HG02588 (cell line): Measurements from ENCODE around the gene IER5.

Experiments
- ATAC-seq: cut with Tn5 transposase; IDR thresholded peaks from one replicate; pipeline ENCODE4 v1.9.1; 2021; ENCODE audit warnings: mild to moderate bottlenecking, moderate library complexity; ENCODE audit not compliant: unreplicated experiment

Gene IER5

DNA sequence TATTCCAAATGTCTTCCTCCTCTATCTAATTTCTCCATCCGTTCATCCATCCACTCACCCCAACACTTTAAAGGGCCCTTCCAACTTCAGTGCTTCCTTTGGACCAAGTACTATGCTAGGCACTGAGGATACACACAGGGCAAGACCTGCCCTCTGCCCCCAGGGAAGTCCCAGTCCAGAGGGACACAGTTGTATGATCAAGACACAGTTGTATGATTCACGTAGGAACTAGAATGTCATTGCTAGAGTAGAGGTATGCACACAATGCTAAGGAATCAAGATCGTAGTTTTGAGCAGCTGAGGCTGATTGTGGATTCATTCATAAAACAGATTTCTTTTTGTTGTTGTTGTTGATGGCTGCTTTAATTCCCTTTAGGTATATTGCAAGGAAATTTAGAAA is 11.6 kb upstream of the IER5 start:
- no peak for ATAC-seq

DNA sequence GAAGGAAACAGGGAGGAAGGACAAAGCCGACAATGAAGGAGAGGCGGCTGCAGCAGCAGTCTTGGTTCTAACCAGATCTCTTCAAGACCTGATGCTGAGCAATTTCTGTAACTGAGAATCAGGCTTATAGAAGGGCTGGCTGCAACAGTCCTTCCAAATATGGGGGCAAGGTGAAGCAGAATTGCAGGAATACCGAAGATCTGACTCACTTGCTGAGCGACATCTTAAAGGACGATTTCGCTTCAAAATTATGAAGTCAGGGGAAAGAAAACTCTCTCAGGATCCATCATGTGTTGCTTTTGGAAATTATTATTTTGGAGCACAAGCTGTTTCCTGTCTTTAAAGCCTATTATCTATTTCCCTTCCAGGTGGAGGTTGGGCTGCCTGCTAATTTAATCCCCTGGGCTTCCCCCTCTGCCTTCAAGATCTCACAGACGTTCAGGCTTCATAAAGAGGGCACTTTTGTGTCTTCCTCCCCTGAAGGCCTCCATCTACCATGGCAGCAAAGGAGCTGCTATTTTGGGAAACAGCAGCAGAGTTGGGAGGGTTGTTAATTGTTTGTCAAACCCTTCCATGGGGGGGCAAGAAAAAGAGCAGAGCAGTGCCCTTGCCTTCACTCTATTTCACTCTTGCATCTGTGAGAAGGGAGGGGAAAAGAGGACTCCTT is 10.8 kb upstream of the IER5 start:
- no peak for ATAC-seq

GRCh38 chr1:181079382-181079781 is 9.1 kb upstream of the IER5 start:
- ATAC-seq: no peak

DNA sequence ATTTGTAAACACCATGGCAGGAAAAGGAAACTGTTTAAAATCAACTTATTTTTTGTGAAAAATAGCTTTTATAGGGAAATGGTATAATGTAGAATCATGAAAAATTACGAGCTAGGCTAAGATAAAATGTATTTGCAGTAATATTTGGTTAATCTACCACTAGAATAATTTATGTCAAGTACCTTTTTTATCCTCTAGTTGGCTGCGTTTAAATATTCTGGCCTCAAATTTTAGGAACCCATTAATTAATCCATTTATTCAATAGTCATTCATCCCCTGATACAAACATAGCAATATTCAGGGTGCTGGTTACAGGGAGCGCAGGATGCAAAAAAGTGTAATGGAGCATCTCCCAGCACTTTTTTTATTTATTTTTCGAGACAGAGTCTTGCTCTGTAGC is 8.6 kb upstream of the IER5 start:
- no peak for ATAC-seq

DNA sequence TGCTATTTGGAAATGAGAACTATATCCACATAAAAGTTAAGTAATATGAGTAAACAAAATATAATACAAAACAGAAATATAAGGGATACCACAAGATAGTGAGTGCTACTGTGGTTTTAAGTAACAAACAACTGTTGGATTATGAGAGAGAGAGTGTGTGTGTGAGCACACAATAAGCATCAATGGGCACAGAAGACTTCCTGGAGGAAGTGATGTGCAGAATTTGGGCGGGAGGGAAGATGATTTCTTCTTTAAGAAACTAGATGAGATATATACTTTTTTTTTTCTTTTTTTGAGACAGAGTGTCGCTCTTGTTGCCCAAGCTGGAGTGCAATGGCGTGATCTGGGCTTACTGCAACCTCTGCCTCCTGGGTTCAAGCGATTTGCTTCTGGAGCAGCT is 7.9 kb upstream of the IER5 start:
- ATAC-seq: no peak

DNA sequence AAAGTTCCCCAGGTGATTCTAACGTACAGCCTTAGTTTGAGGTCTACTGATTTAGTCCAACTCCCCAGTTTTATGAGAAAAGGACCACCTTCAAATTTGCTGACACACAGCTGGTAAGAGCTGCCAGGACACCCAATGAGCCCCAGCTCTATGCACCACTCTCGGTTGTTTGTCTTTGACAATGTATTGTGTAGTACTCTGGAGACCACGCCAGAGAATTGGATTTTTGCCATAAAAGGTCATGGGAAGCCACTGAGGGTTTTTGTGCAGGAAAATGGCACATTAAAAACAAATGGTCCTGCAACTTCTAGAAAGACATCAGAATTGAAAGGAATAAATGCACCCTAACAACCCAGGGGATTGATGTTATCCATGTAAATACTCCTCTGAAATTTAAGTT is 7.1 kb upstream of the IER5 start:
- no peak for ATAC-seq

DNA sequence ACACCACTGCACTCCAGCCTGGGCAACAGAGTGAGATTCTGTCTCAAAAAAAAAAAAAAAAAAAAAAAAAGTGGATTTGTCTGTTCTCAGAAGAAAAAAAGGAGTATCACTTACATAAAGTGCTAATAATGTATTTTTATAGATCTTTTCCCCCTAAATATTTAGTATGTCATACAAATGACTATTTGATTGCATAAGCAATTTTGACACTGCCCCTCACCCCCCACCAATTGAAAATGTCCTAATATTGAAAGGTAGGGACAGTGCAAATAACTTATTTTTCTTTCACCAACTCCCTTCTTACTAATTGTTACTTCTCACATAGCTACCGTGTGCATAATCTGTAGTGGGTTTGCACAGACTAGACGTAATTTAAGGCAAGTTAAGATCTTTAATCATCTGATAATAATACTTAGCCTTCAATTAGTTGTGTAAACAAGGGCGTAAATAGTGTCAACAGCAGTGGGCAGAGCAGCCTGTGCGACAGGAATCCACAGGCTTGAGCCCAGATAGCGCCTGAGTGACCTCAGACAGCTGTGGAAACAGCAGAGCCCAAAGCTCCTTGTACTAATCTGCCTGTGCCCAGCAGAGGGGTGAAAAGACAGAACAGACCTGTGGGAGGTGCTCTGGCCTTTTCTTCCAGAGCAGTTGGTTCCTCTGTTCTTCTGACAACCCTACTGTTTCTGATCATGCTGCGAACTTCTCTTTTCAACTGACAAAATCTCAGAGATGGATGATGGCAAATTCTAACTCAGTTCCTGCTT is 4.5 kb upstream of the IER5 start:
- ATAC-seq: peak; percentile 25

DNA sequence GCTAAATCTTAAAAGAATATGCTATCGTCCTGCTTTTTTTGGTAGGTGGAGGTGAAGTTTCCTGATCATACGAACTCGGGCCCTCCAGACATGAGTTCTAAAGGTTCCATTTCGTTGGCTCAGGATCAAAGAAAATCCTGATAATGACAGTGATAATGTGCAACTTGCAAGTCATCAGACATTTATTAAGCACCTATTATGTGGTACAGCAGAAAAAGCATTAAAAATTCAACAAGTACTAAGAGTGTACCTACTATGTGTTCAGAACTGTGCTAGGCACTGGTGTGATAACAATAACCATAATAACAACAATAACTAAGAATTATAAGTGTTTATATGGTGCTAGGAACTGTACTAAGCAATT is 3.9 kb upstream of the IER5 start:
- ATAC-seq: no peak

DNA sequence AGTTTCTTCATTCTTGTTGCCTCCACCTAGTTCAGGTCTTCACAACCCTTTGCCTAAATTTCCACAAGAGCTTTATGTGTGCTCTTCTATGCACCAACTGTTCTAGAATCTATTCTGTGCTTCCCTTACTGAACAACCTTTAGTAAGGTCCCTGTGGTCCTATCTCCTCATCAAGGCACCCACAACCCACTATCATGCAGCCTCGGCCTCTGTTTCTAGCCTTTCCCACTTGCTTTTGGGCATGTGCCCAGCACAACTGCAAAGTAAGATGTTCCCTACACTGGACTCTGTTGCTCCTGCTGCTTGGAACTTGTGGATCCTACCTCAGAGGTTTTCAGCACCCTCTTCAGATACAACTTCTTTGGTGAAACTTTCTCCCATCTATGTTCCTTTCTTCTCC is 2.4 kb upstream of the IER5 start:
- ATAC-seq: no peak

DNA sequence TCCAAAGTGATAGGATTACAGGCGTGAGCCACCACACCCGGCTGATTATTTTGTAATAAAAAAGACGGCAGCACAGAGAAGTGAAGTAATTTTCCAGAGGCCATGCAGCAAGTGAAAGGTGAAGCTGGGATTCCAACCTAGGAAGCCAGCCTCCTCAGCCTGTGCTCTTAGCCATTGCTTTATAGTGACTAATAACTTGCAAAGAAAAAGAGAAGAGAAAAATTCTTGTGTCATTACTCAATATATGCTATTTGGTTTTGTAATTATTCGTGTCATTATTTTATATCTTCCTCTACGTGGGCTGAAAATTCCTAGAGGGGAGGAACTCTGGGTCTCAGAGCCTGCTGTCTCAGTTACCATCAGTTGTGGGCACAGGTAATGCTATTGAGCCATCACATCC is 1.6 kb upstream of the IER5 start:
- no peak for ATAC-seq

GRCh38 chr1:181087400-181087901 is 1.0 kb upstream of the IER5 start:
- ATAC-seq: no peak

GRCh38 chr1:181089017-181089675 is 646 bp downstream of the IER5 start:
- ATAC-seq: peak; percentile 7

DNA sequence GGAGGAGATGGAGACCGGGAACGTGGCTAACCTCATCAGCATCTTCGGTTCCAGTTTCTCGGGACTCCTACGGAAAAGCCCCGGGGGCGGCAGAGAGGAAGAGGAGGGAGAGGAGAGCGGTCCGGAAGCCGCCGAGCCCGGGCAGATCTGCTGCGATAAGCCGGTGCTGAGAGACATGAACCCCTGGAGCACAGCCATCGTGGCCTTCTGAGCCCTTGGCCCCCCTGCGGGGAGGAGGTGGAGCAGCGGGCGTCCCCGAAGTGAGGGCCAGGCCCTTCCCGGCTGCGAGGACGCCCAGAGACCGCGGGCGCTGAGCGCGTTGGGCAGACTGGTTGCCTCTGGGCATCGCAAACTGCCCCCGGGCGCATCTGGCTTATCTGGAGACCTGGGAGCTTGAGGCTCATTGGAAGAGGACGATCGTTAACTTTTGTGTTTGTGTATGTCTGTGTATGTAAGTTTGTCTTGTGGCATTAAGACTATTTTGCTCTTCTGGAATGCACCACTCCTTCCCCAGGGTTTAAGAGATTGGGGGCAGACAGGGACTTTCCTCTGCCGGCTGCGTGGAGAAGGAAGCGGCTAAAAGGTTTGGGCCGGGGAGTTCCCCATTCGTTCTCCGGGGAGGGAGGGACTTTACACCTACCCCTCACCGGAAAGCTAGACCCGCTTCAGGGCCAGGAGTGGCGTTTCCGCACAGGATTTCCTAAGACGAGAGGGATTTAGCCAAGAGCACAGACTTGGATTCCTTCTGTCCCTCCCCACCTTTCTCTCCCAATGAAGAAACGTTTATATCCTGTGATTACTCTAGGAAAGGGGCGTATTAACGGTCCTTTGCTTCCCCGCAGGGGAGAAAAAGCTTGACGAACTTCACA is 1.4 kb downstream of the IER5 start:
- ATAC-seq: peak; percentile 29

- ATAC-seq: no peak
These were observed 2.2 kb downstream of the IER5 start for GRCh38 chr1:181090641-181091126.

DNA sequence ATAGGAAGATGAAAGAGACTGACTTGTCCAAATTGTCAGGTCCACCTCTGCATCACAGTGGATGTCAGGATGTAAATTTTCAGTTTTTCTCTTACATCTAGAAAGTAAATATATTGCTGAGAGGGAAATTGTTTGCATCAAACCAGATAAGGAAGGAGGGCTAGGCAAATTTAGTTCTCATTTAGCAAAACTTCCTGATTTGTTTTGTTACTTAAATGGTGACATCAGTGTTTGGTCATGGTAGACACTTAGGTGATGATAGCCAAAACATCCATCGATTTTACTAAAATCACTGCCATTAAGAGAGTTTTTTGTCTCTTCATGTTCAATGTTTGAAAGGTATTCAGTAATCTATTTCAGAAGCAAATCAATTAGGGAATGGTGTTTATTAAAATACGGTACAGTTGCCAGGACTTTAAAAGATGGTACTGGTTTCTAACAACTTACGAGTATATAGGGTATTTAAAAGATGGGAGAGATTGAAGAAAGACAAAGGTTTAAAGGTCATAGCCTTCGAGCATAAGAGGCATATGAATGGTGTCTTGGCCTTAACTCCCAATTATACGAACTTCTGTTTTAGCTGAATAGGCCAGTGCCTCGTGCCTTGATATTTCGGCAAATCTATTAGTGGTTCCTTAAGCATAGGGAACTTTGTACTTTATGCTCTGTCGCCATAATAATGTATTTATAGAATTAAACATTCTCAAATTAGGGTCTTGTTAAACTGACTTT is 3.0 kb downstream of the IER5 start:
- no peak for ATAC-seq

DNA sequence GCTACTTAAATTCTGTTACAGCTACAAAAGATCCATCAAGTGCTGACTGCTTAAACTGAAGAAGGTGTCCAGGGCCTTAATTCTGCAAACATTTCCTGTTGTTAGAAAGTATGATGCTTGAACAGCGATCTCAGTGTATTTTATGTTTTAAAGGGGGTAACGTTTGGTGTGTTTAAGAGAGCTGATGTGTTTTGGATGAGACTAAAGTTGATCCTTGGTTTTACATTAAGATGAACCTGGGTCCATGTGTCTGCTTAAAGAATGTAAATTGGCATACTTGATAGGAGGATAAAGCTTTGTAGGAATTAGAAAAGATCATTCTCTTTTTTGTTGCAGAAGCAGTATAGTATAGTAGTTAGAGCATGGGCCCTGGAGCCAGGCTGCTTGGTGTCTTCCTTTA is 3.6 kb downstream of the IER5 start:
- ATAC-seq: no peak

DNA sequence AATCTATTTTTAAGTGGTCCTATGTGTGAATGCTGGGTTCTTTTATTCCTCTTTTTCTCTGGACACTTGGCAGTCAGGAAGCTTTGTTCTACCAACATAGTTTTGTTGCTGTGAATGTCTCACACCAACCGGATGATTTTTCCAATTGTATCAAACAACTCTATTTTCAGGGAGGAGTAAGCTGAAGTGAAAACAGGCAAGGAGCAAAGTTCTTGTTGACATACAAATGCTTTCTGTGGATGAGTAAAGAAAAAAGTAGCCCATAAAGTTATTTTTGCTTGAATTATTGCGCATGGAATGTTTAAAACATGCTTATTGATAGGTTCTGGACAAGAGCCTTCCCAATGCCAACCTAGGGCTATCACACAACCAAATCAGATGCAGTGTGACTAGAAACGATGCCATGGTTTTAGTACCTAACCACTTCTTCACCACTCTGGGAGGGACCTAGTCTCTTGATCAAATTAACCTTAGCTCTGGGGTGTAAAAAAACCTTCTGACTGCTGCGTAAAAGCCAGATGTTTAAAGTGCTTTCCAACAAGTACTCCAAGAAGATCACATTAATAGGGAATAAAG is 4.5 kb downstream of the IER5 start:
- ATAC-seq: no peak

DNA sequence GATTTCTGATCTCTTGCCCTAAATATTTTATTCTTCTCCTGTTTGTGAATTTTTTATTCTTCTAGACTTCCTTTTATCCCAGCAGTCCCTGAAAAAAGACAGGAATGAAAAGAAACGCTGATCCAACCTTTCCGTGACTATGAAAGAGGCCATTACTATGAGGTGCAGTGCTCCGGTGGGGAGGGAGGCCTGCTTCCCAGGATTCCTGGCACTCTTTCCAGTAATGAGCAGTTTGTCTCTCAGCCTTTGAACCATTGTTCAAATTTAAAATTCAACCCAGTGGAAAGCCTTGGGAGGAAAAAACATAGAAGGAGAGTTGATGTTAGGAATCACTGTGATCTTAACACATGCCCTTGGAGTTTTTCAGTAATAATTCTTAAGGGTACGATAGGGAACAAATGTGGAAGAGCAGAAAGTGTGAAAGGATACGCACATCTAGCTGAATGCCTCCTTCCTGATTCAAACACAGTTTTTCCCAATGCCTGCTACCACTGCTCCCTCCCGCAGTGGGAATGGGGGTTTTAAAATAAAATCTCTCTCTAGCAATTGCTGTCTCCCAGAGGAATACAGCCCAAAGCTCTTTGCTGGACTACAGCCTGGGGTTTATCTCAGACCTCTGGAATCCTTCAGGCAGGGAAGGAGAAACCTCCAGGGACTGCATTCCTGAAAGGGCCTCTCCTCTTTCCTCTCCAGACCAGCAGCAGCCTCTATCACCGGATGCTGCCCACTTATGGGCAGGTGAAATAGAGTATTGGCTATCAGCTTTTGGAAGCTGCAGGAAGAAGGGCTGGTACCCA is 6.1 kb downstream of the IER5 start:
- ATAC-seq: no peak

GRCh38 chr1:181095260-181095659 is 6.8 kb downstream of the IER5 start:
- no peak for ATAC-seq
